H1 (cell line): ENCODE results near the gene MATN4. TPM values are rescaled to one million over a fixed set of nuclear protein-coding genes. Genes with fewer than 3 reads are reported as not detected.

ENCODE experiments used
- CTCF ChIA-PET: fragments of 300-600 bp; sonication (Branson Sonifier 250); formaldehyde crosslinking; loops from one replicate; lab custom pipeline; 2021; ENCODE audit not compliant: partially characterized antibody; lab: Charles Lee
- POLR2A ChIA-PET: fragments of 300-600 bp; sonication (Branson Sonifier 250); formaldehyde crosslinking; loops from one replicate; lab custom pipeline; 2021; ENCODE audit warnings: inconsistent platforms; ENCODE audit not compliant: partially characterized antibody; lab: Charles Lee
- DNase-seq, 2 experiments: peaks; one replicate each; pipeline versions ENCODE4 v3.0.0 to v3.0.0-alpha.2; 2010 to 2022; ENCODE audit warnings: low spot score in 2 of 2, low read depth in 1 of 2, mixed read lengths in 1 of 2
- FAIRE-seq: peaks from 2 replicates; lab custom pipeline; 2011; peaks lifted over from hg19 to GRCh38; lab: Jason Lieb, UNC
- H2AFZ ChIP-seq: 2 replicates; pipeline ENCODE4 v1.8.1; 2012; ENCODE audit warnings: low read length, inconsistent platforms
- H2AK5ac ChIP-seq: 2 replicates; pipeline ENCODE4 v1.6.1; 2013; ENCODE audit warnings: low read depth, low read length
- H2BK120ac ChIP-seq: replicated peaks from 2 replicates; pipeline ENCODE3; 2013; ENCODE audit warnings: low read depth, low read length, inconsistent platforms
- H2BK12ac ChIP-seq: 2 replicates; pipeline ENCODE4 v1.6.1; 2013; ENCODE audit warnings: low read depth, low read length
- H2BK15ac ChIP-seq: 2 replicates; pipeline ENCODE4 v1.6.1; 2013; ENCODE audit warnings: low read length
- H2BK20ac ChIP-seq: 2 replicates; pipeline ENCODE4 v1.6.1; 2013; ENCODE audit warnings: low read length
- H2BK5ac ChIP-seq: 2 replicates; pipeline ENCODE4 v1.6.1; 2013; ENCODE audit warnings: low read depth, low read length
- H3K14ac ChIP-seq: 2 replicates; pipeline ENCODE4 v1.6.1; 2013; ENCODE audit warnings: inconsistent platforms; ENCODE audit not compliant: insufficient read length
- H3K18ac ChIP-seq: 2 replicates; pipeline ENCODE4 v1.6.1; 2013; ENCODE audit warnings: low read length; ENCODE audit errors: extremely low read depth
- H3K23ac ChIP-seq: 2 replicates; pipeline ENCODE4 v1.6.1; 2013; ENCODE audit warnings: inconsistent platforms; ENCODE audit not compliant: insufficient read length
- H3K23me2 ChIP-seq: 2 replicates; pipeline ENCODE4 v1.6.1; 2013; ENCODE audit warnings: low read depth, low read length
- H3K27ac ChIP-seq: 2 replicates; pipeline ENCODE4 v1.6.1; 2011; ENCODE audit warnings: low read depth, low read length, inconsistent platforms
- H3K27me3 ChIP-seq, 4 experiments: replicated peaks in 1 of 4; 1 replicate in 1 of 4; 2 replicates in 3 of 4; pipeline versions ENCODE4 v1.6.1 to v1.8.1; 2011 to 2013; ENCODE audit warnings: low read length in 3 of 4, mild to moderate bottlenecking in 3 of 4, inconsistent platforms in 2 of 4, mixed read lengths in 2 of 4, moderate library complexity in 1 of 4; ENCODE audit not compliant: control insufficient read depth in 3 of 4, insufficient read depth in 3 of 4; ENCODE audit errors: extremely low read depth in 1 of 4
- H3K36me3 ChIP-seq, 4 experiments: 2 replicates each; pipeline versions ENCODE4 v1.6.1 to v1.8.1; 2011 to 2013; ENCODE audit warnings: mild to moderate bottlenecking in 4 of 4, low read length in 3 of 4, moderate library complexity in 2 of 4, control low read depth in 1 of 4, inconsistent platforms in 1 of 4; ENCODE audit not compliant: insufficient read depth in 4 of 4, control insufficient read depth in 2 of 4
- H3K4ac ChIP-seq: replicated peaks from 2 replicates; pipeline ENCODE3; 2013; ENCODE audit warnings: low read length, low read depth, mixed read lengths, inconsistent platforms; ENCODE audit not compliant: insufficient read length
- H3K4me1 ChIP-seq, 4 experiments: replicated peaks in 1 of 4; 1 replicate in 1 of 4; 2 replicates in 3 of 4; pipeline versions ENCODE4 v1.6.1 to v1.8.1; 2011 to 2013; ENCODE audit warnings: low read length in 3 of 4, inconsistent platforms in 2 of 4, mixed read lengths in 1 of 4; ENCODE audit not compliant: insufficient read depth in 4 of 4, control insufficient read depth in 3 of 4
- H3K4me2 ChIP-seq, 2 experiments: 2 replicates each; pipeline versions ENCODE4 v1.6.1 to v1.8.1; 2011 to 2013; ENCODE audit warnings: low read depth in 2 of 2, low read length in 2 of 2, control low read depth in 1 of 2, inconsistent platforms in 1 of 2, mild to moderate bottlenecking in 1 of 2; ENCODE audit not compliant: insufficient read depth in 1 of 2
- H3K4me3 ChIP-seq, 4 experiments: fragments of 200-600, 300-600 bp in 1 of 4; sonication (generic), shearing (Covaris generic), sonication (Bioruptor Twin) in 1 of 4; 2 replicates each; pipeline versions ENCODE4 v1.5.1 to v1.8.1; 2011 to 2016; ENCODE audit warnings: low read length in 4 of 4, low read depth in 3 of 4, control low read depth in 2 of 4, inconsistent platforms in 2 of 4, mild to moderate bottlenecking in 2 of 4, mixed read lengths in 1 of 4, moderate library complexity in 1 of 4; ENCODE audit not compliant: insufficient read depth in 2 of 4; ENCODE audit errors: extremely low read depth in 1 of 4
- H3K56ac ChIP-seq: replicated peaks from 2 replicates; pipeline ENCODE3; 2013; ENCODE audit warnings: low read depth, mild to moderate bottlenecking, mixed read lengths, low read length, inconsistent platforms; ENCODE audit not compliant: insufficient read length
- H3K79me1 ChIP-seq: 2 replicates; pipeline ENCODE4 v1.6.1; 2013; ENCODE audit warnings: low read depth, low read length, control low read depth
- H3K79me2 ChIP-seq, 2 experiments: 2 replicates each; pipeline versions ENCODE4 v1.6.1 to v1.8.1; 2012 to 2013; ENCODE audit warnings: low read length in 2 of 2, mild to moderate bottlenecking in 2 of 2, inconsistent platforms in 1 of 2; ENCODE audit not compliant: insufficient read depth in 2 of 2, control insufficient read depth in 1 of 2
- H3K9ac ChIP-seq, 4 experiments: replicated peaks in 1 of 4; 1 replicate in 1 of 4; 2 replicates in 3 of 4; pipeline versions ENCODE4 v1.6.1 to v1.8.1; 2011 to 2013; ENCODE audit warnings: low read depth in 3 of 4, low read length in 3 of 4, control low read depth in 2 of 4, mild to moderate bottlenecking in 2 of 4, moderate library complexity in 2 of 4, inconsistent platforms in 1 of 4; ENCODE audit errors: extremely low read depth in 1 of 4
- H3K9me3 ChIP-seq, 2 experiments: 2 replicates each; pipeline versions ENCODE4 v1.6.1 to v1.8.1; 2012 to 2013; ENCODE audit warnings: mild to moderate bottlenecking in 2 of 2, moderate library complexity in 2 of 2, control low read depth in 1 of 2, inconsistent platforms in 1 of 2, low read depth in 1 of 2, low read length in 1 of 2, mixed read lengths in 1 of 2; ENCODE audit not compliant: insufficient read depth in 2 of 2
- H4K20me1 ChIP-seq, 2 experiments: replicated peaks in 1 of 2; 2 replicates each; pipeline versions ENCODE3 to v1.8.1; 2011 to 2013; ENCODE audit warnings: inconsistent platforms in 2 of 2, low read length in 2 of 2, mild to moderate bottlenecking in 1 of 2; ENCODE audit not compliant: insufficient read depth in 2 of 2, control insufficient read depth in 1 of 2
- H4K5ac ChIP-seq: 2 replicates; pipeline ENCODE4 v1.6.1; 2013; ENCODE audit warnings: low read length, low read depth, mixed read lengths, inconsistent platforms; ENCODE audit not compliant: insufficient read length
- H4K8ac ChIP-seq: 2 replicates; pipeline ENCODE4 v1.8.0; 2013; ENCODE audit warnings: mild to moderate bottlenecking, moderate library complexity, low read length, inconsistent platforms; ENCODE audit not compliant: insufficient read depth; ENCODE audit errors: extremely low read depth
- H4K91ac ChIP-seq: replicated peaks from 2 replicates; pipeline ENCODE3; 2013; ENCODE audit warnings: low read length, mixed read lengths, inconsistent platforms; ENCODE audit not compliant: insufficient read length
- KDM5A ChIP-seq: fragments of 200-600 bp; IDR thresholded peaks from 2 replicates; pipeline ENCODE4 v1.7.1; 2012; ENCODE audit warnings: mild to moderate bottlenecking, low read length, inconsistent platforms, mixed read lengths
- POLR2AphosphoS5 ChIP-seq: IDR thresholded peaks from 2 replicates; pipeline ENCODE4 v1.6.1; 2011; ENCODE audit warnings: low read depth, low read length
- WGBS, 2 experiments: shearing (Covaris generic) in 1 of 2; methylation state at CpG; one replicate each; pipeline versions ENCODE4 v1.1.6 to v1.1.7; 2013 to 2015; ENCODE audit warnings: low lambda C conversion rate in 2 of 2, mixed read lengths in 2 of 2, inconsistent platforms in 1 of 2, low coverage in 1 of 2, missing lambda C conversion rate in 1 of 2; ENCODE audit not compliant: insufficient replicate concordance in 2 of 2, insufficient coverage in 1 of 2, insufficient read length in 1 of 2; ENCODE audit errors: extremely low coverage in 1 of 2, missing lambda C conversion rate in 1 of 2; 5-methylcytosine and 5-hydroxymethylcytosine counted together
- polyA plus RNA-seq, 7 experiments: library from polyadenylated mRNA; depleted of rRNA in 3 of 7; stranded (reverse) in 5 of 7; unstranded in 2 of 7; fragments of >200 nt in 5 of 7; fragments of 200-250 nt in 2 of 7; gene quantifications; 1 replicate in 5 of 7; 2 replicates in 1 of 7; 4 replicates in 1 of 7; pipeline versions ENCODE4 v1.2.1 to v1.2.3, GENCODE V29; 2011 to 2013; ENCODE audit warnings: missing spikeins in 2 of 7, mixed read lengths in 2 of 7
- total RNA-seq: library from RNA; stranded (reverse); fragmentation: NEBNext Ultra II Directional; extraction: Animal tissue kit (Norgen Biotek cat#: 25700); gene quantifications from 2 replicates; pipeline ENCODE4 v1.2.1, GENCODE V29; 2021

MATN4 gene
- total and polyA plus RNA-seq, 2 of the 8 experiments (the other 6 are each of a cell fraction or from before 2014, with no cell fraction given): 2.1 to 4.4 TPM

DNA sequence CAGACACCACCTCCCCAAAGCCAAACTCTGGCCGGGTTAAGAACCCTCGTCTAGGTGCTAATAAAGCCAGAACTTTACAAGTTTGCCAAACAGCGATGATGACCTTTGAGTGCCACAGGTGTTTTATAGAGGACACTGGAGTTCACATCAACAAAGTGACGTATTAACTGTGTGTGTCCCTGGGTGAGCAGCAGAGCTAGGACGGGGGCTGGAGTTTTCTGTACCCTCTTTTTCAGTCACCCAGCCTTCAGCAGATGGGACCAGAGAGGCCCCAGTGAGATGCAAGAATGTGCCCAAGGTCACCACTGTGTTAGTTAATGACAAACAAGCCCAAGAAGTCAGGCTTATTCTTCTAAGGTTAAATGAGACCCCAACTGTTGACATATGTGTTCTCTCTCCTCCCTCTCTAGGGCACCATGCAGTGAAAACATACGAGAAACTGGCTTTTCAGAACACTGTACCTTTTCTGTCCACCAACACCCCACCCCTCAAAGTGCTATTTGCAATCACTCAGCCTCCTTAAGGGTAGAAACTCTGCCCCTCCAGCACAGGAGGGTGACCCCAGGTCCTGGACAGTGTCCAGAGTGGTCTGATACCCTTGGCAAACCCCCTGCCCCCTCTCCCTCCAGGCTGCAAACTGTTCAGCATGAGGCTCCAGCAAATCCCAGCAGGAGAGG, 34.9 kb upstream of the MATN4 start:
- POLR2A ChIA-PET: interaction anchor here (0.8 to 2.3 kb wide), 10 partner anchors 8 to 64 kb away, joined by 3 to 18 read pairs (median 4); partner anchors contain the start of gene SYS1
- peak overlapping the region; percentile 77 for H3K27ac ChIP-seq
- H3K14ac ChIP-seq: no peak overlapping the region
- FAIRE-seq (no peak), DNase-seq (peak in 1 of 2 experiments; percentile 49)
- no peak overlapping the region for H4K8ac ChIP-seq
- H3K9ac ChIP-seq: peak overlapping the region in 1 of 4 experiments; percentile 50; a peak in 3 of 7 replicates
- peak overlapping the region; percentile 63 for H4K5ac ChIP-seq
- peak overlapping the region; percentile 69 for H4K91ac ChIP-seq
- H3K23ac ChIP-seq: no peak overlapping the region
- peak overlapping the region; percentile 61 for H3K4ac ChIP-seq
- H2AFZ ChIP-seq: no peak overlapping the region
- H2BK120ac ChIP-seq: peak overlapping the region; percentile 56
- TF ChIP-seq POLR2AphosphoS5 (0 out of 2 replicates have a peak, but pooled peaks have one; percentile 17), KDM5A (no peak)
- H2BK5ac ChIP-seq: peak overlapping the region; percentile 72
- no peaks in the 10 kb centered on the region for H3K9me3 ChIP-seq
- no peak overlapping the region for H3K56ac ChIP-seq
- 0 out of 2 replicates have a peak overlapping the region, but pooled peaks have one; percentile 40 for H2BK15ac ChIP-seq
- H4K20me1 ChIP-seq: peaks cover 0 to 7% of the 10 kb centered on the region in 2 experiments
- 57% methylated on average over 6 of the region's 6 CpGs; no CpG with 5 or more reads in 1 of the 2 experiments for WGBS, 2 experiments
- H3K23me2 ChIP-seq: peaks cover 7% of the 10 kb centered on the region; the same call in 1 of the 2 replicates
- peak overlapping the region; percentile 85 for H2BK12ac ChIP-seq
- peak overlapping the region; percentile 92 for H2BK20ac ChIP-seq
- H3K4me1 ChIP-seq: peaks cover 46 to 88% (median 59%) of the 10 kb centered on the region in 4 experiments
- H3K79me2 ChIP-seq: peaks cover 0 to 88% of the 10 kb centered on the region in 2 experiments; a peak in 3 of 4 replicates
- peak overlapping the region; percentile 68 to 84 for H3K4me2 ChIP-seq
- H3K79me1 ChIP-seq: peaks cover 27% of the 10 kb centered on the region
- H3K4me3 ChIP-seq: peak overlapping the region in 3 of 4 experiments; percentile 19 to 51 (median 29); a peak in 5 of 8 replicates
- H3K18ac ChIP-seq: peak overlapping the region; percentile 84
- CTCF ChIA-PET: interaction anchor here (0.7 to 6.5 kb wide), 8 partner anchors 8 to 94 kb away, joined by 3 to 33 read pairs (median 4); no protein-coding TSS in a partner anchor
- peak overlapping the region; percentile 91 for H2AK5ac ChIP-seq
- H3K36me3 ChIP-seq: peaks cover 0 to 6% (median 0%) of the 10 kb centered on the region in 4 experiments; a peak in 1 of 8 replicates
- H3K27me3 ChIP-seq: no peaks in the 10 kb centered on the region
